NCI-H774 (cell line): ENCODE results near the gene TDRD10.

ENCODE experiments used
- DNase-seq: peaks from one replicate; lab custom pipeline; 2025; lab: John Stamatoyannopoulos, UW

TDRD10 gene

DNA sequence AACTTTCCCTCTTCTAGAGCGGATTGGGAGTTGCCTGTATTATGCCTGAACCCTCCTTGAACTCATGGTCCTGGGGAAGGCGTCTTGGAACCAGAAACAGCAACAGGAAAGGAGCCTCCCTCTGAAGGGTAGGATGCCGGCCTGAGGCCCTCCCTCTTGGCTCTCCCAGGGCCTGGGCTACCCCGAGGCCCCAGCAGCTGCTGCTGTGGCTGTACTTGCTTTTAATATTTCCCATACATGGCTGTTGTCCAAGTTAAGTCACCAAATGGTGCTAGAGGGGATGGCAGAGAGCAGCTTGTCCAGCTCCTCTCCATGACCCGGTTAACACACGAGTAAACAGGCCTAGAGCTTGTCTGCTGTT lies 76.0 kb downstream of the TDRD10 start:
- DNase-seq = no peak

DNA sequence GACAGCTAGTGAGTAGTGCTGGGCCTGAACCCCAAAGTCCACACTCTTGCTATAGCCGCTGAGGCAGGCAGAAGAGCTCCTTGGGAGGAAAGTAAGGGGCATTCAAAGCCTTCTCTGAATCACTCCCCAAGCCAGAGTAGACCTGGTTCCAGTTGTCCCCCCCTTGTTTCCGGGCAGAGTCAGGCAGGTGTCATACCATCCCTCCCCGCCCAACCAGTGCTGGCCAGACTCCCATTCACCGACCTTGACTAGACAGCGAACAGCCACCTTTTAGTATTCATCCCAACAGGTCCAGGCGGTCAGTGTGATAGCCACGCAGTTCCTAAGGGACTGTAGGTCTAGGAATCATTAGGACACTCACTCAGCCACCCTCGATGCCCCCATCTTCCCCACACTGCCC lies 77.4 kb downstream of the TDRD10 start:
- no peak for DNase-seq

- DNase-seq = no peak
These were observed 79.7 kb downstream of the TDRD10 start for GRCh38 chr1:154581766-154582165.

DNA sequence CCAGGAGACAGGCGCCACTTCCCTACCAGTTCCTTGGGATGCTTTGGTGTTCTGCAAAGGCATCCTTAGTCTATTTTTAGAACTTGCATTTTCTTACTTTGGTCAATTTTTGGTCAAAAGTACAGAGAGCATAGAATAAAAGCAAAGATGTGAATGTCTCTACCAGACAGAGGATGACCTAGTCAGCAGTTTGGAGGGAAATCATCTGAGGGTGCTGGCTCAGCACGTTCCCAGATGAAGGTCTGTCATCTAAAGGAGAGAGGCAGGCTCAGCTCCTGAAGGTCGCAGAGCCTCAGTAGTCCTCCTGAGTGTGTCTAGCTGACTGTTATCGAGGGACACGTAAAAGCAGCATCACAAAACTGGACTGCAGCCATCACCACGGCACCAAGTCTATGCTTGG lies 80.9 kb downstream of the TDRD10 start:
- no peak for DNase-seq

- DNase-seq = no peak
These were observed 81.8 kb downstream of the TDRD10 start for GRCh38 chr1:154583773-154584172.

DNA sequence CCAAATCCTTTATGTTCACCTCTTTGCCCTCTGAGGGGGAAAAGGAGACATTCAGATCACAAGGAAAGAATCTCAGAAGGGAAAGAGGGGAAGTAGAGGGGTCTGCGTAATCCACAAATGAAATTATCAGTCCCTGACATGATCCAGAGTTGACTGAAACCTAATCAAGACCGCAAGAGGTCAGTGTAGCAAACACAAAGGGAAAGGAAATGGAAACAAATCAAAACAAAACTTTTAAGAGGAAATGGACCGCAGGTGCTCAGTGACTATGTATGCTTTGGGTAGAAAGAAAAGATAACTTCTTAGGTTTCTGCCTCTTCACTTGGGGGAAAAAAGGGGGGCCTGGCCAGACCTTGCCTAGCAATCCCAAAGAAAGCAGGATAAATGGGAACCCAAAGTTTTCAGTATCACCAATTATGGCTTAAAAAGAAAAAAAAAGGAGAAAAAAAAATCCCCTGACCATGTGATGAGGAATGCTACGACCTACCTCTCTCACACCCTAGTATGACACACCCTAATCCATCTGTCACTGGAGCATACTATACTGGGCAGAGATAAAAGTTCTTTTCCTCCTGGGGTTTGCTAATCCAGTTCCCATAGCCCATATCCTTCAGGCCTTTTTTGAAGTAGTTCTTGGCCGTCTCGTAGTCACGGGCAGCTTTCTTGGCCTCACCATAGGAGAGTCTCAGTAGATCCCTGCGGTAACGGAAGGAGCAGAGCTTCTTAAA lies 82.4 kb downstream of the TDRD10 start:
- DNase-seq = no peak

- DNase-seq = no peak
These were observed 84.2 kb downstream of the TDRD10 start for GRCh38 chr1:154586231-154586630.

- DNase-seq = no peak
These were observed 84.6 kb downstream of the TDRD10 start for GRCh38 chr1:154586641-154587040.

DNA sequence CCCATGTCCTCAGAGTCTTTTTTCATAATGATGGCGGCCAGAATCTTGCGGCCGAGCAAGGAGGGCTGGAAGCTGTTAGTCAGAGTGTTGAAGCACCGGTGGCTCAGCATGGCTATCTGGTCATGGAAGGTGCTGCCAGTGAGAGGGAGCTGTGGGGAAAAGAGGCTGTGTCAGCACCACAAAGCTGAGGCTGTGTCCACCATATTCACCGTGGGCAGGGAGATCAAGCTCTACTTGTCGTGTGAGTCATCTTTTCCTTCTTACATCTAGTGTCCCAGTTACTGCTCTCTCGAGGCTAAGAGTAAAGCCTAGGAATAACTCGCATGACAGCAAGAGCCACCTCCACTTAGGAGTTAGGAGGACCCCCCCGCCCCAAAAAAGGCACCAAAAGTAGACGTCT lies 87.8 kb downstream of the TDRD10 start:
- no peak for DNase-seq

DNA sequence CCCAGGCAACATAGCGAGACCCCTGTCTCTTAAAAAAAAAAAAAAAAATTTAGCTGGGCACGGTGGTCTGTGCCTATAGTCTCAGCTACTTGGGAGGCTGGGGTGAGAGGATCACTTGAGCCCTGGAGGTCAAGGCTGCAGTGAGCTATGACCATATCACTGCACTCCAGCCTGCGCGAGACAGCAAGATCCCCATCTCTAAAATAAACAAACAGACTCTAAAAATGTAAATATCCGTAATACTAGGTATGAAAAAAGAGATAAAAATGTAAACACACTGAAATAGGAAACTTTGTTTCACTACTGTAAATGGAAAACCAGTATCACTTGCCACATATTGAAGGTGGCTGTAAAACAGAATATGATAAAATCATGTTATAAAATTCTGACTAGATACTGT lies 88.7 kb downstream of the TDRD10 start:
- no peak for DNase-seq

- DNase-seq = no peak
These were observed 89.2 kb downstream of the TDRD10 start for GRCh38 chr1:154591206-154591605.

GRCh38 chr1:154593390-154593789 lies 91.4 kb downstream of the TDRD10 start:
- DNase-seq = no peak

GRCh38 chr1:154594811-154595210 lies 92.8 kb downstream of the TDRD10 start:
- DNase-seq = no peak

DNA sequence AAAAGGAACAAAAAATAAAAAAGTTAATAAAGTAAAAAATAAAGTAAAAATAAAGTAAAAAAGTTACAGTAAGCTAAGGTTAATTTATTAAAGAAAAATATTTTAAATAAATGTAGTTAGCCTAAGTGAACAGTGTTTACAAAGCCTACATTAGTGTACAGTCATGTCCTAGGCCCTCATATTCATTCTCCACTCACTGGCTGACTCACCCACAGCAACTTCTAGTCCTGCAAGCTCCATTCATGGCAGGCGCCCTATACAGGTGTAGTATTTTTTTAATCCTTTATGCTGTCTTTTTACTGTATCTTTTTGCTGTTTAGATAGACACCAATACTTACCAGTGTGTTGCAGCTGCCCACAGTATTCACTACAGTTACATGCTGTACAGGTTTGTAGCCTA lies 93.6 kb downstream of the TDRD10 start:
- DNase-seq = no peak
